Heart left ventricle (tissue), 16 donors: ENCODE data around the gene WASF1. TPM values are rescaled to one million over a fixed set of nuclear protein-coding genes. Genes with fewer than 3 reads are reported as not detected.

Source experiments
- ATAC-seq, 4 donors: fragments of 200-7000 bp; cut with Tn5 transposase; one replicate each; pipeline ENCODE4 v1.9.1; 2020 to 2022; ENCODE audit warnings: moderate library complexity in 4 of 4, mild to moderate bottlenecking in 3 of 4, moderate number of reproducible peaks in 1 of 4
- DNase-seq, 5 donors: peaks; one replicate each; pipeline ENCODE4 v3.0.0-alpha.2; 2020
- H3K27ac ChIP-seq, 12 donors: fragments of 200-600 bp; sonication (generic) in 4 of 12; one replicate each; pipeline versions ENCODE4 v1.5.0 to v1.8.0; 2016 to 2022; ENCODE audit warnings: mild to moderate bottlenecking in 2 of 12
- H3K27me3 ChIP-seq, 9 donors: fragments of 200-600 bp; sonication (generic) in 2 of 9; one replicate each; pipeline versions ENCODE4 v1.5.1 to v1.8.0; 2016 to 2022; ENCODE audit warnings: mild to moderate bottlenecking in 3 of 9
- H3K36me3 ChIP-seq, 9 donors: fragments of 200-600 bp; sonication (generic) in 2 of 9; one replicate each; pipeline versions ENCODE4 v1.5.0 to v1.8.0; 2018 to 2022; ENCODE audit warnings: mild to moderate bottlenecking in 2 of 9
- H3K4me1 ChIP-seq, 12 donors: fragments of 200-600 bp; sonication (generic) in 4 of 12; one replicate each; pipeline versions ENCODE4 v1.5.0 to v1.8.0; 2016 to 2022; ENCODE audit warnings: mild to moderate bottlenecking in 3 of 12
- H3K4me3 ChIP-seq, 12 donors: fragments of 200-600 bp; sonication (generic) in 4 of 12; one replicate each; pipeline versions ENCODE4 v1.5.0 to v1.8.0; 2017 to 2022; ENCODE audit warnings: mild to moderate bottlenecking in 9 of 12, moderate library complexity in 4 of 12
- H3K9me3 ChIP-seq, 12 donors: fragments of 200-600 bp; sonication (generic) in 4 of 12; one replicate each; pipeline versions ENCODE4 v1.5.0 to v1.8.0; 2016 to 2022; ENCODE audit warnings: mild to moderate bottlenecking in 1 of 12
- POLR2A ChIP-seq, 2 donors: fragments of 450-650 bp; IDR thresholded peaks; one replicate each; pipeline ENCODE4 v1.6.1; 2017; ENCODE audit warnings: antibody characterized with exemption in 2 of 2, mild to moderate bottlenecking in 2 of 2, moderate library complexity in 2 of 2
- WGBS, 4 donors: extraction: QIAGEN DNeasy Blood & Tissue Kit in 2 of 4; methylation state at CpG; one replicate each; pipeline versions ENCODE4 v1.1.5 to v1.1.7; 2013 to 2018; 5-methylcytosine and 5-hydroxymethylcytosine counted together
- intact Hi-C, 10 donors: fragments of 100-400 bp; cut with DNase I; formaldehyde crosslinking; loops; one replicate each; pipeline versions ENCODE4 v1.11.1 to v1.14.2; 2022
- polyA plus RNA-seq, 2 donors: library from polyadenylated mRNA; stranded (reverse); fragments of 200-250 nt; gene quantifications; one replicate each; pipeline ENCODE4 v1.2.3, GENCODE V29; 2013
- total RNA-seq, 9 donors: library from RNA; depleted of rRNA in 2 of 9; stranded (reverse); fragments of >200 nt in 2 of 9; fragmentation: NEBNext Ultra II Directional in 3 of 9; extraction: Animal tissue kit (Norgen Biotek cat#: 25700) in 3 of 9; gene quantifications; one replicate each; pipeline versions ENCODE4 v1.1.0 to v1.2.4, GENCODE V29; 2016 to 2023
- TF ChIP-seq, protein P1 (sequence below), 12 donors: fragments of 200-600 bp; sonication (generic) in 4 of 12; IDR thresholded peaks; one replicate each; pipeline versions ENCODE4 v1.5.0 to v1.8.0; 2018 to 2022; ENCODE audit warnings: antibody characterized with exemption in 12 of 12, mild to moderate bottlenecking in 5 of 12
- donor health status: ischemic (EF 13 %, LVEDD 7.1; RV severe dilation, severe dysfunction).
- donor health status: healthy with polysubstance abuse.
- donor health status: DM: no; HTN: yes; CAD: no.
- donor health status: DM: no; HTN: no; CAD: no.
- donor health status: ischemic (EF 25% LVEDD 6.9; RV normal size, moderate dysfunction).
- donor health status: ischemic (EF 25% LVEDD 5.7; RV mildly dilated, moderate dysfunction).
- donor health status: healthy.
- donor health status: DM: yes; HTN: yes; CAD: no.
- donor health status: ischemic (EF 35%, LVEDD 5.7; RV mildly dilated, moderate dysfunction).
- donor health status: nonischemic (EF 11% LVEDD 7.7; RV severe dilation, severe dysfunction).
- donor health status: DM: yes; HTN: yes; CAD: no.
- donor health status: PGD.
- donor health status: ischemic (EF 29% LVEDD 5.4; RV normal size, mild dysfunction).
- donor health status: nonischemic (EF 23%, LVEDD 6.1; RV moderate dilation, normal function).

Gene WASF1
- total and polyA plus RNA-seq, 11 donors, result 0.54 to 4.2 (median 1.3) TPM

DNA sequence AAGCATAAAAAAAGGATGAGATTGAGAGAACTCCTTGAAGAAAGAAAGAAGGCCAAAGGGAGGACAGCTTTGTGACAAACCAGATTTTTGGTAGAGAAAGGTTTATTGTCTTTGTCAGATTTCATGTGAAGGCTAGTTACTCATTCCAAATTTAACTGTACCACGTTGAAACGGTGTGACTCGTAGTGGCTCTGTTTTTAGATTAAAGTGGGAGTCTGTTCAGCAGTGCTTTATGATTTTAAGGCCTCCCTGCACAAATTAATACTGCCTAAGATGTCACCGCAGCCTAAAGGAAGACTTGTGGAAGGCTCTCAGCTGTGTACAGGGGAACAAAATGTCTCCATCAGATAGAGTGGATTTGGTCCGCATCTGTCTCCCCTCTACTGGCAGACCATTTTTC, 36.7 kb upstream of the WASF1 start:
- H3K36me3 ChIP-seq, result peaks cover 0 to 100% (median 98%) of the 10 kb centered on the region in 9 donors
- H3K4me1 ChIP-seq, result no peaks in the 10 kb centered on the region
- H3K27me3 ChIP-seq, result no peaks in the 10 kb centered on the region
- intact Hi-C loops, result no loop called here
- H3K9me3 ChIP-seq, result no peaks in the 10 kb centered on the region
- DNase-seq (no peak), ATAC-seq (no peak)
- 72 to 84% (median 79%) methylated on average over 5 of the region's 5 CpGs for WGBS, 4 donors
- no peak overlapping the region for H3K4me3 ChIP-seq
- no peak overlapping the region for H3K27ac ChIP-seq
- no peak for TF ChIP-seq POLR2A (IDR thresholded peaks at IDR 0.05)
- TF ChIP-seq, protein P1, sequence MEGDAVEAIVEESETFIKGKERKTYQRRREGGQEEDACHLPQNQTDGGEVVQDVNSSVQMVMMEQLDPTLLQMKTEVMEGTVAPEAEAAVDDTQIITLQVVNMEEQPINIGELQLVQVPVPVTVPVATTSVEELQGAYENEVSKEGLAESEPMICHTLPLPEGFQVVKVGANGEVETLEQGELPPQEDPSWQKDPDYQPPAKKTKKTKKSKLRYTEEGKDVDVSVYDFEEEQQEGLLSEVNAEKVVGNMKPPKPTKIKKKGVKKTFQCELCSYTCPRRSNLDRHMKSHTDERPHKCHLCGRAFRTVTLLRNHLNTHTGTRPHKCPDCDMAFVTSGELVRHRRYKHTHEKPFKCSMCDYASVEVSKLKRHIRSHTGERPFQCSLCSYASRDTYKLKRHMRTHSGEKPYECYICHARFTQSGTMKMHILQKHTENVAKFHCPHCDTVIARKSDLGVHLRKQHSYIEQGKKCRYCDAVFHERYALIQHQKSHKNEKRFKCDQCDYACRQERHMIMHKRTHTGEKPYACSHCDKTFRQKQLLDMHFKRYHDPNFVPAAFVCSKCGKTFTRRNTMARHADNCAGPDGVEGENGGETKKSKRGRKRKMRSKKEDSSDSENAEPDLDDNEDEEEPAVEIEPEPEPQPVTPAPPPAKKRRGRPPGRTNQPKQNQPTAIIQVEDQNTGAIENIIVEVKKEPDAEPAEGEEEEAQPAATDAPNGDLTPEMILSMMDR (IDR thresholded peaks at IDR 0.05), result no peak

DNA sequence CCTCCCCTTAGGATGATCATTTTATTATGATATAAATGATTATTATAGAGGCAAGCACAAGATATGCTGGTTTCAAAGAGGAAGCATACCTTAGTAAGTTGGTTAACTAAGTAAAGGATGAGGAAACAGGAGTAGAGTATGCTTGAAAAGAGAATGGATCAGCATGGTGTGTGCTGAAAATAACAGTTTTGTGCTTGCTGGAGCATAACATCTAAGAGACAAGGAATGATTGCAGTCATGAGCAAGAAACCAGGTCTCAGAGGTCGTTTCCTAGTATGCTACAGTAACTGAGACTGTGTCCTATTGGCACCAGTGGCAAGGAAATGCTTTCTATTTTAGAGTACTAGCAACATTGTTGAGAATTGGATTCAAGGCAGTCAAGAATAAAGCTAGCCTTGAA, 34.9 kb upstream of the WASF1 start:
- Histone ChIP-seq H3K9me3 (no peaks in the 10 kb centered on the region), H3K4me3 (no peak overlapping the region), H3K4me1 (no peaks in the 10 kb centered on the region), H3K36me3 (peaks cover 0 to 100% (median 98%) of the 10 kb centered on the region in 9 donors), H3K27ac (no peak overlapping the region), H3K27me3 (no peaks in the 10 kb centered on the region)
- intact Hi-C loops, result no loop called here
- no peak for DNase-seq
- 36 to 66% (median 38%) methylated on average over 1 of the region's 1 CpG for WGBS, 4 donors
- no peak for ATAC-seq
- TF ChIP-seq POLR2A (IDR thresholded peaks at IDR 0.05), result no peak
- TF ChIP-seq, protein P1 (IDR thresholded peaks at IDR 0.05), result no peak

DNA sequence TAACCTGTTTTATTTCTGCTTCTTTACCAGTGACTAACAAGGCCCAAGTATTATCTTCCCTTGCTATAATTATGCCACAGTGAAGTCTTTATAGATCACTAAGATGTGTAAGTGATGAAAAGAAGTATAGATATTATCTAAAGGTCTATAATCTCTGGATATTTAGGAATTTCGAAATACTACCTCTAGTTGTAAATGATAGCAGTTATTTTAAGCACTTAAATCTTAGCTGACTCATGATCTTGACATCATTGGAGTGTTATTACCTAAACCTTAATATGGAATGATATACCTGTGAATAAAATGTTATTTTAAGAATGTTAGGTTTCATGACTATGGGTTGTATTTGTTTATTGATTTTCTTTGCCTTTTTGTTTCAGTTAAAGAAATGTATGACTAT, 32.3 kb upstream of the WASF1 start:
- no peaks in the 10 kb centered on the region for H3K9me3 ChIP-seq
- DNase-seq (no peak), ATAC-seq (no peak)
- intact Hi-C loops, result no loop called here
- no peak overlapping the region for H3K27ac ChIP-seq
- peaks cover 0 to 96% (median 92%) of the 10 kb centered on the region in 9 donors for H3K36me3 ChIP-seq
- H3K4me1 ChIP-seq, result no peaks in the 10 kb centered on the region
- TF ChIP-seq, protein P1 (IDR thresholded peaks at IDR 0.05), result no peak
- 96 to 99% (median 96%) methylated on average over 1 of the region's 1 CpG for WGBS, 4 donors
- no peaks in the 10 kb centered on the region for H3K27me3 ChIP-seq
- H3K4me3 ChIP-seq, result no peak overlapping the region

DNA sequence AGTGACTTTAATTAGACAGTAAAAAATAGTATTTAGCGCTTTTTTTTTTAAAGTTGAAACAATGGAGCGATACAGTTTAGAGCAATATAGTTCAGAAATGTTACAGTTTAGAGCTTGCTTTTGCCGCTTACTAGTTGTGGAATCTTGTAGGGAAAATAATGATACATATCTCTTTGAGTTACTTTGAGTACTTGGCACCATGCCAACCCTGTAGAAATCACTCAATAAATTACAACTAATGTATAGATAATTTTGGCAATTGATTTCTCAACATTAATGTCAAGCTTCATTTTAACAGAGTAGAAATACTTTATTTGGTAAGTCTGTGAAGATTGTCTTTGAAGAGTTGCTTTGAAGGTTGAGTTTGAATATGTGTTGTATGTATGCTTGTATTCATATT, 28.2 kb upstream of the WASF1 start:
- TF ChIP-seq, protein P1 (IDR thresholded peaks at IDR 0.05), result no peak
- TF ChIP-seq POLR2A (IDR thresholded peaks at IDR 0.05), result no peak
- Histone ChIP-seq H3K4me1 (no peaks in the 10 kb centered on the region), H3K36me3 (peaks cover 0 to 61% (median 51%) of the 10 kb centered on the region in 9 donors), H3K27me3 (no peaks in the 10 kb centered on the region), H3K27ac (no peak overlapping the region), H3K4me3 (no peak overlapping the region), H3K9me3 (no peaks in the 10 kb centered on the region)
- DNase-seq, result no peak
- ATAC-seq, result no peak
- intact Hi-C loops, result no loop called here
- WGBS, 4 donors, result 96 to 100% (median 97%) methylated on average over 3 of the region's 3 CpGs
